ENCODE results near the gene MAGEF1. TPM values are rescaled to one million over a fixed set of nuclear protein-coding genes. Genes with fewer than 3 reads are reported as not detected.
"Not testable (repeated sequence)": the region's sequence is repeated elsewhere in the genome, so short reads cannot be mapped to it uniquely, and the experiment has no call there.

The MAGEF1 gene
- total RNA-seq, 1 donor = 23.7 TPM

DNA sequence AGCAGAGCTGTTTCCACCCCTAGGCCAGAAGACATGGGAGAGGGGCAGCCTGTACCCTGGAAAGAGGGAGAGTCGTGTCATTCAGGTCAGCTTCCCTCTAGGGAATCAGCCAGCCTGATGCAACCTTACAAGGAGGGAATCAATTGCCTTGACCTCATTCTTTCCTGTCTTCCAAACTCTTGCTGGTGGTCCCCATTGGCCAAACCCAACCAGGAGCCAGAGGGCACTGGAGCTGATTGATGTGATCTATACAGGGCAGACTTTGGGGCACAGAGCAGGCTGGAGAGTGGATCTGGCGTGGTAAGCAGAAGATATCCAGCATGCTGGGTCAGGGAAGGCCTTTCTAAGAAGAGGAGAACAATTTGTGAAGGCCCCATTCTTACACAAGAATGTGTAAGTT, 19.1 kb upstream of the MAGEF1 start:
- TF ChIP-seq, protein P1, sequence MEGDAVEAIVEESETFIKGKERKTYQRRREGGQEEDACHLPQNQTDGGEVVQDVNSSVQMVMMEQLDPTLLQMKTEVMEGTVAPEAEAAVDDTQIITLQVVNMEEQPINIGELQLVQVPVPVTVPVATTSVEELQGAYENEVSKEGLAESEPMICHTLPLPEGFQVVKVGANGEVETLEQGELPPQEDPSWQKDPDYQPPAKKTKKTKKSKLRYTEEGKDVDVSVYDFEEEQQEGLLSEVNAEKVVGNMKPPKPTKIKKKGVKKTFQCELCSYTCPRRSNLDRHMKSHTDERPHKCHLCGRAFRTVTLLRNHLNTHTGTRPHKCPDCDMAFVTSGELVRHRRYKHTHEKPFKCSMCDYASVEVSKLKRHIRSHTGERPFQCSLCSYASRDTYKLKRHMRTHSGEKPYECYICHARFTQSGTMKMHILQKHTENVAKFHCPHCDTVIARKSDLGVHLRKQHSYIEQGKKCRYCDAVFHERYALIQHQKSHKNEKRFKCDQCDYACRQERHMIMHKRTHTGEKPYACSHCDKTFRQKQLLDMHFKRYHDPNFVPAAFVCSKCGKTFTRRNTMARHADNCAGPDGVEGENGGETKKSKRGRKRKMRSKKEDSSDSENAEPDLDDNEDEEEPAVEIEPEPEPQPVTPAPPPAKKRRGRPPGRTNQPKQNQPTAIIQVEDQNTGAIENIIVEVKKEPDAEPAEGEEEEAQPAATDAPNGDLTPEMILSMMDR (IDR thresholded peaks at IDR 0.05; ENCODE audit: insufficient read depth, low read depth, low read length) = no peak
- no peak for DNase-seq (ENCODE audit: low read depth)
- no peak overlapping the region for H3K4me3 ChIP-seq (ENCODE audit: low read depth, low read length)

DNA sequence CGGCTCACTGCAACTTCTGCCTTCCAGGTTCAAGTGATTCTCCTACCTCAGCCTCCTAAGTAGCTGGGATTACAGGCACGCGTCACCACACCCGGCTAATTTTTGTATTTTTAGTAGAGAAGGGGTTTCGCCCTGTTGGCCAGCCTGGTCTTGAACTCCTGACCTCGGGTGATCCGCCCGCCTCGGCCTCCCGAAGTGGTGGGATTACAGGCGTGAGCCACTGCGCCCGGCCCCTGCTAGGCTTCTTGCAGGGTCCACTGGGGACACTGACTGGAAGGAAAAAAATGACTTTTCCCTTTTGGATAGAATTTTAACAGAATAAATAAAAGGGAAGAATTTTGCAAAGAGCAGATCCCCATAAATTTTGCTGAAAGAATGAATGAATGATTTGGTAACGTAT, 17.3 kb upstream of the MAGEF1 start:
- DNase-seq (ENCODE audit: low read depth); H3K4me3 ChIP-seq (ENCODE audit: low read depth, low read length): not testable (repeated sequence)

DNA sequence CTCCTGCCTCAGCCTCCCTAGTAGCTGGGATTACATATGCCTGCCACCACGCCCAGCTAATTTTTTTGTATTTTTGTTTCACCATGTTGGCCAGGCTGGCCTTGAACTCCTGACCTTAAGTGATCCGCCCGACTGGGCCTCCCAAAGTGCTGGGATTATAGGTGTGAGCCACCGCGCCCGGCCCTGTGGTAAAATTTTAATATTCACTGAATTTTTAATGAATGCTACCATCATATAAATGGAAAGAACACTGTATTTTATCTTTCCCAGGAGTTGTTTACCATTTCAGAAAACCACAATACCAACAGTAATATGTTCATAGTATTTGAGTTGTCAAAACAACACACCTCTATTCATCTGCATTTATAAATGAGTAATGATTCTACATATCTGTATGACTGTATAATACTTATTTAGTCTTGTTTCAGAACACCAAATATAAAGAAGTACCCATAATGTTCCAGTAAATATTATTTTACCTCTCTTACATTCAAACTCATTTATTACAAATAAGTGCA, 16.2 kb upstream of the MAGEF1 start:
- DNase-seq (ENCODE audit: low read depth) = no peak
- H3K4me3 ChIP-seq (ENCODE audit: low read depth, low read length) = no peak overlapping the region
- TF ChIP-seq, protein P1 (IDR thresholded peaks at IDR 0.05; ENCODE audit: insufficient read depth, low read depth, low read length) = no peak

DNA sequence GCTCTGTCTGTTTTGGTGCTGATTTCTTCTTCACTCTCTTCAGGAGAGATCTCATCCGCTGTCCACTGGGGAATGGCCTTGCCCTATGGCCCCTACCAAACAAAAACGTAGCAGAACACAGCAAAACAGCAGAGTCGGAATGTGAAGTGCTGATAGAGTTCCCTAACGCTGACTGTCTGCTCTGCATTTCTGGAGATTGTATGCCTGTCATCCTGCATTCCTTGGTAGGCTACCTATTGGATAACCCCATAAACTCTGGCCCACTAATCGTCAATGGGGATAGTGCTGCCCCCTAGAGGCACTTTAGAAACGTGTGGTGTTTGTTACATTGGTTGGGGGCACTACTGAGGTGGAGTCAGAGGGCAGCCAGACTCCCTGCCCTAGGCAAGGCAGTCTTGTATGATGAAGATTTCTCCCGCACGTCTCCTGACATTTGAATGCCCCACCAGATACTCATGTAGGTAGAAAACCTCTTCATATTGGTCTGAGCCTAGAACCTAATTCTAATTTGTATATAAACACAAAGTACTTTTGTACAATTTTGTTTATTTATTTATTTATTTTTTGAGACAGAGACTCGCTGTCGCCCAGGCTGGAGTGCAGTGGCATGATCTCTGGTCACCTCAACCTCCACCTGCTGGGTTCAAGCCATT, 15.6 kb upstream of the MAGEF1 start:
- TF ChIP-seq, protein P1 (IDR thresholded peaks at IDR 0.05; ENCODE audit: insufficient read depth, low read depth, low read length) = peak; percentile 84
- no peak overlapping the region for H3K4me3 ChIP-seq (ENCODE audit: low read depth, low read length)
- DNase-seq (ENCODE audit: low read depth) = peak; percentile 85

DNA sequence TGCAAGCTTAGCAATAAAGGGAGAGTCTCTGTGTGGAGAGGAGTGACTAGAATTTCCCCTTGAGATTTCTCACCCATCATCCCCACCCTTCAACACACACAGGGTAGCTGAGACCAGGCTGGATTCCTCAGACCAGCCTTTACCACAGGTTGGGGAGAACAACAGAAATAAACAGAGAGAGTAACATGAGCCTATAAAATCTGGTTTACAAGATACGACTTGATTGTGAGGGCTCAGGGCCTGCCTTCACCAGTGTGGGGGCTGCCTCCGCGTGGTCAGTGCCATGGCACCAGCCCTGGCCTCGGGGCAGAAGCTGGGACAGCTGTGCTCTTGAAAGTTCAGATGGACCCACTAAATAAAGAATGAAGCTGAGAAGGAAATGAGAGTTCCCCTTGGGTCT, 14.6 kb upstream of the MAGEF1 start:
- TF ChIP-seq, protein P1 (IDR thresholded peaks at IDR 0.05; ENCODE audit: insufficient read depth, low read depth, low read length) = no peak
- no peak for DNase-seq (ENCODE audit: low read depth)
- no peak overlapping the region for H3K4me3 ChIP-seq (ENCODE audit: low read depth, low read length)

DNA sequence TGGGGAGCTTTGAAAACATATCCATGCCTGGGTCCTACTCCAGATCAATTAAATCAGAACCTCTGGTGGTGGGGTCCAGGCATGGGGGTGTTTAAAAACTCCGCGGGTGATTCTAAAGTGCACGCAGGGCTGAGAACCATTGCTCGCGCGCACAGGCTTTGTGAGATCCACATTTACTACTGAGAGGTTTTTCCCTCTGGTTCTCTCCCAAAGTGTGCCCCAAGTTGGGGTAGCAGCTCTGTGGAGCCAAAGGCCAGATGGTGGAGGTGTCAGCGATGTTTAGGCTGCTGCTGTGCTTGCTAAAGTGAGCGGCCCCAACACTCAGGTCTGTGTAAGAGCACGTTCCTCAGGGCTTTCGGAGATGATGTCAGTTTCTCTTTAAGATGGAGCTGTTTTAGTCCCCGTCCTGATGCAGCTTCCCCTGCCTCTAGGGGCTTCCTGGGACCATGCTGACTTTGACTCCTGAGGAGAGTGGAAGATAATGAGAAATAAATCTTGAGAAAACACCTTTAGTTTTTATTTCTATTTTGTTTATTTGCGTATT, 13.4 kb upstream of the MAGEF1 start:
- H3K4me3 ChIP-seq (ENCODE audit: low read depth, low read length) = no peak overlapping the region
- no peak for DNase-seq (ENCODE audit: low read depth)
- TF ChIP-seq, protein P1 (IDR thresholded peaks at IDR 0.05; ENCODE audit: insufficient read depth, low read depth, low read length) = no peak

DNA sequence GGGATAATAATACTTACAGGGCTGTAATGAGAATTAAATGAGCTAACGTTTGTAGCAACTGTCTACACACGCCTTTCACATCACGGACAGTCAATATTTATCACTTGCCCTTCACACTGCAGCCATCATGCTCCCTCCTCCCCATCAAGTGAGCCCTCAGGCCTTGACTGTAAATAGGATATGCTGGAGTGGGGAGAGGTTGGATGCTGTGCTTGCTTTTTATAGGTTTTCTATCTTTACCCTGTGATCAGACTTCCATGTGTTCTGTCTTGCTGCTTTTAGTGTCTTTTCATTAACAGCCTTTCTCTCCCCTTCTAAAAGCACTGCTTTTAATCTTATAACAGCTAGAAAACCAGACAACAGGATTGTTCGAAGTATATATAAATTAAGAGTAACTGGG, 12.8 kb upstream of the MAGEF1 start:
- TF ChIP-seq, protein P1 (IDR thresholded peaks at IDR 0.05; ENCODE audit: insufficient read depth, low read depth, low read length) = no peak
- DNase-seq (ENCODE audit: low read depth) = no peak

More for the DNA sequence above, 12.8 kb upstream of the MAGEF1 start:
- H3K4me3 ChIP-seq (ENCODE audit: low read depth, low read length) = no peak overlapping the region
